HL-60/S4 treated with phorbol 12-myristate 13-acetate at 8.2 ng/mL for 4 days and 3 days (cell line): ENCODE data around the gene PLCZ1.
"Not testable (repeated sequence)": the region's sequence is repeated elsewhere in the genome, so short reads cannot be mapped to it uniquely, and the experiment has no call there.

Source experiments
- in situ Hi-C: fragments of 300-500 bp; cut with MboI; formaldehyde crosslinking; loops from 2 replicates; pipeline ENCODE4 v1.15.0; 2022; ENCODE audit warnings: low sequenced_read_pairs

PLCZ1 gene

GRCh38 chr12:18737819-18738218 is at the start of gene PLCZ1, which contains the start of gene CAPZA3:
PLCZ1 (minus strand) TSS chr12:18738012; CDS start chr12:18737371, 641 bp downstream.
CAPZA3 (plus strand) TSS chr12:18738119; CDS start chr12:18738269, 150 bp downstream.
- in situ Hi-C loops: no loop called here

- in situ Hi-C loops: not testable (repeated sequence)
Observed at GRCh38 chr12:18785465-18785864, 47.7 kb upstream of the PLCZ1 start.

GRCh38 chr12:18782827-18783226 is 45.0 kb upstream of the PLCZ1 start:
- in situ Hi-C loops: no loop called here

- in situ Hi-C loops: not testable (repeated sequence)
Observed at GRCh38 chr12:18766479-18766878, 28.7 kb upstream of the PLCZ1 start.

- in situ Hi-C loops: no loop called here
Observed at GRCh38 chr12:18755341-18755740, 17.5 kb upstream of the PLCZ1 start.

GRCh38 chr12:18754124-18754707 is 16.4 kb upstream of the PLCZ1 start:
- in situ Hi-C loops: no loop called here

GRCh38 chr12:18753481-18754123 is 15.8 kb upstream of the PLCZ1 start:
- in situ Hi-C loops: no loop called here

GRCh38 chr12:18752947-18753346 is 15.1 kb upstream of the PLCZ1 start:
- in situ Hi-C loops: no loop called here

- in situ Hi-C loops: no loop called here
Observed at GRCh38 chr12:18752280-18752920, 14.6 kb upstream of the PLCZ1 start.

GRCh38 chr12:18751866-18752265 is 14.1 kb upstream of the PLCZ1 start:
- in situ Hi-C loops: no loop called here

GRCh38 chr12:18750085-18750484 is 12.3 kb upstream of the PLCZ1 start:
- in situ Hi-C loops: no loop called here

GRCh38 chr12:18749386-18749957 is 11.7 kb upstream of the PLCZ1 start:
- in situ Hi-C loops: no loop called here

GRCh38 chr12:18747895-18748294 is 10.1 kb upstream of the PLCZ1 start:
- in situ Hi-C loops: no loop called here

GRCh38 chr12:18731156-18731555 is 6.7 kb downstream of the PLCZ1 start:
- in situ Hi-C loops: no loop called here

GRCh38 chr12:18723752-18724151 is 14.1 kb downstream of the PLCZ1 start:
- in situ Hi-C loops: no loop called here

GRCh38 chr12:18721452-18721851 is 16.4 kb downstream of the PLCZ1 start:
- in situ Hi-C loops: no loop called here

GRCh38 chr12:18720690-18721089 is 17.1 kb downstream of the PLCZ1 start:
- in situ Hi-C loops: no loop called here

- in situ Hi-C loops: no loop called here
Observed at GRCh38 chr12:18719922-18720510, 17.8 kb downstream of the PLCZ1 start.

GRCh38 chr12:18718462-18718861 is 19.4 kb downstream of the PLCZ1 start:
- in situ Hi-C loops: no loop called here

- in situ Hi-C loops: no loop called here
Observed at GRCh38 chr12:18716236-18716635, 21.6 kb downstream of the PLCZ1 start.

GRCh38 chr12:18706798-18707197 is 31.0 kb downstream of the PLCZ1 start:
- in situ Hi-C loops: no loop called here
